Measurements from ENCODE around the gene TBC1D22B. TPM values are rescaled to one million over a fixed set of nuclear protein-coding genes. Genes with fewer than 3 reads are reported as not detected.

TBC1D22B gene
- total RNA-seq, 1 donor = 4.8 TPM

GRCh38 chr6:37238381-37238780 lies 19.2 kb upstream of the TBC1D22B start:
- peak; percentile 49 for DNase-seq (ENCODE audit: low read depth)
- no peak overlapping the region for H3K4me3 ChIP-seq (ENCODE audit: low read depth, low read length)
- no peak for TF ChIP-seq CTCF (IDR thresholded peaks at IDR 0.05; ENCODE audit: insufficient read depth, low read length)

- TF ChIP-seq CTCF (IDR thresholded peaks at IDR 0.05; ENCODE audit: insufficient read depth, low read length) = no peak
- DNase-seq (ENCODE audit: low read depth) = peak; percentile 85
- H3K4me3 ChIP-seq (ENCODE audit: low read depth, low read length) = no peak overlapping the region
Measured at GRCh38 chr6:37239526-37239925, 18.0 kb upstream of the TBC1D22B start.

- H3K4me3 ChIP-seq (ENCODE audit: low read depth, low read length) = no peak overlapping the region
- TF ChIP-seq CTCF (IDR thresholded peaks at IDR 0.05; ENCODE audit: insufficient read depth, low read length) = no peak
Measured at GRCh38 chr6:37239950-37240713, 17.4 kb upstream of the TBC1D22B start.

GRCh38 chr6:37241131-37241530 lies 16.4 kb upstream of the TBC1D22B start:
- no peak overlapping the region for H3K4me3 ChIP-seq (ENCODE audit: low read depth, low read length)
- no peak for TF ChIP-seq CTCF (IDR thresholded peaks at IDR 0.05; ENCODE audit: insufficient read depth, low read length)
- DNase-seq (ENCODE audit: low read depth) = no peak

More at GRCh38 chr6:37239950-37240713, 17.4 kb upstream of the TBC1D22B start:
- DNase-seq (ENCODE audit: low read depth) = peak; percentile 100

GRCh38 chr6:37241775-37242428 lies 15.7 kb upstream of the TBC1D22B start:
- no peak for DNase-seq (ENCODE audit: low read depth)
- no peak for TF ChIP-seq CTCF (IDR thresholded peaks at IDR 0.05; ENCODE audit: insufficient read depth, low read length)
- no peak overlapping the region for H3K4me3 ChIP-seq (ENCODE audit: low read depth, low read length)

- TF ChIP-seq CTCF (IDR thresholded peaks at IDR 0.05; ENCODE audit: insufficient read depth, low read length) = no peak
- DNase-seq (ENCODE audit: low read depth) = peak; percentile 100
- H3K4me3 ChIP-seq (ENCODE audit: low read depth, low read length) = no peak overlapping the region
Measured at GRCh38 chr6:37242429-37243052, 15.0 kb upstream of the TBC1D22B start.

All from fibroblast of the aortic adventitia (primary cell).